A549 (cell line): ENCODE data around the gene CD7. TPM values are rescaled to one million over a fixed set of nuclear protein-coding genes. Genes with fewer than 3 reads are reported as not detected.

Source experiments
- ATAC-seq, 2 experiments: fragments of 200-7000 bp in 1 of 2; fragments of >200 bp in 1 of 2; cut with Nextera tagmentation in 1 of 2; cut with Tn5 transposase in 1 of 2; 3 replicates each; pipeline versions ENCODE4 v1.8.0 to v1.9.1; 2018 to 2020; ENCODE audit warnings: mild to moderate bottlenecking in 1 of 2, moderate library complexity in 1 of 2
- CTCF ChIA-PET: fragments of 300-600 bp; sonication (Branson Sonifier 250); formaldehyde crosslinking; extraction: SDS; loops from one replicate; lab custom pipeline; 2021; ENCODE audit warnings: antibody characterized with exemption, inconsistent platforms; lab: Yijun Ruan, JAX
- POLR2A ChIA-PET: fragments of 350-600 bp; formaldehyde crosslinking; extraction: SDS; loops from one replicate; lab custom pipeline; 2021; ENCODE audit warnings: antibody characterized with exemption, inconsistent platforms; lab: Yijun Ruan, JAX
- DNase-seq, 2 experiments: peaks; one replicate each; pipeline versions ENCODE4 v3.0.0 to v3.0.0-alpha.2; 2011 to 2016; ENCODE audit warnings: low read depth in 1 of 2, low spot score in 1 of 2
- FAIRE-seq: peaks from 2 replicates; lab custom pipeline; 2011; peaks lifted over from hg19 to GRCh38; lab: Jason Lieb, UNC
- H3K27ac ChIP-seq, 2 experiments: fragments of >200 bp; sonication (Bioruptor Twin); formaldehyde crosslinking; 3 replicates each; pipeline ENCODE4 v1.5.1; 2016 to 2017
- H3K4me1 ChIP-seq: fragments of >200 bp; sonication (Bioruptor Twin); formaldehyde crosslinking; 3 replicates; pipeline ENCODE4 v1.6.1; 2016
- H3K4me2 ChIP-seq: fragments of >200 bp; sonication (Bioruptor Twin); formaldehyde crosslinking; 3 replicates; pipeline ENCODE4 v1.6.1; 2016
- H3K4me3 ChIP-seq: fragments of >200 bp; sonication (Bioruptor Twin); formaldehyde crosslinking; 3 replicates; pipeline ENCODE4 v1.5.1; 2016
- H3K9me3 ChIP-seq: fragments of >200 bp; sonication (Bioruptor Twin); formaldehyde crosslinking; 3 replicates; pipeline ENCODE4 v1.6.1; 2016
- CBX8 ChIP-seq: fragments of 200-600 bp; sonication (generic); IDR thresholded peaks from 2 replicates; pipeline ENCODE4 v1.6.1; 2016
- CEBPB ChIP-seq, 2 experiments: fragments of >200 bp in 1 of 2; sonication (Bioruptor Twin) in 1 of 2; formaldehyde crosslinking in 1 of 2; IDR thresholded peaks; 2 replicates each; pipeline ENCODE4 v1.6.1; 2012 to 2016
- CTCF ChIP-seq: fragments of >200 bp; sonication (Bioruptor Twin); formaldehyde crosslinking; IDR thresholded peaks from 3 replicates; pipeline ENCODE4 v1.5.1; 2016
- EHMT2 ChIP-seq: fragments of 200-600 bp; sonication (generic); IDR thresholded peaks from 2 replicates; pipeline ENCODE4 v1.6.1; 2016; ENCODE audit warnings: antibody characterized with exemption, low read depth, mild to moderate bottlenecking, moderate library complexity
- EP300 ChIP-seq, 2 experiments: fragments of >200 bp; sonication (Bioruptor Twin); formaldehyde crosslinking; IDR thresholded peaks; 2 replicates in 1 of 2; 3 replicates in 1 of 2; pipeline ENCODE4 v1.6.1; 2016 to 2017
- ESRRA ChIP-seq: fragments of 150-350 bp; IDR thresholded peaks from 2 replicates; pipeline ENCODE4 v1.6.1; 2014; ENCODE audit warnings: mild to moderate bottlenecking, low read length, borderline replicate concordance
- FOXS1 ChIP-seq: fragments of 250-450 bp; sonication (Bioruptor Pico); IDR thresholded peaks from 2 replicates; pipeline ENCODE4 v1.5.0; 2020; ENCODE audit warnings: mild to moderate bottlenecking, moderate library complexity
- HDAC2 ChIP-seq: fragments of 200-600 bp; sonication (generic); IDR thresholded peaks from 2 replicates; pipeline ENCODE4 v1.6.1; 2016
- HES2 ChIP-seq: fragments of >200 bp; sonication (Bioruptor Twin); formaldehyde crosslinking; IDR thresholded peaks from 2 replicates; pipeline ENCODE4 v1.6.1; 2016
- HOXB13 ChIP-seq: fragments of 250-450 bp; sonication (Bioruptor Pico); IDR thresholded peaks from 2 replicates; pipeline ENCODE4 v1.5.0; 2020; ENCODE audit warnings: low read depth, mild to moderate bottlenecking, moderate library complexity
- JUN ChIP-seq, 2 experiments: fragments of >200 bp; sonication (Bioruptor Twin); formaldehyde crosslinking; IDR thresholded peaks; 2 replicates in 1 of 2; 3 replicates in 1 of 2; pipeline ENCODE4 v1.6.1; 2016 to 2017
- NFE2L2 ChIP-seq: fragments of 150-350 bp; conservative IDR thresholded peaks from 2 replicates; pipeline ENCODE4 v1.6.1; 2014; ENCODE audit warnings: low read length
- RAD21 ChIP-seq, 2 experiments: fragments of >200 bp in 1 of 2; sonication (Bioruptor Twin) in 1 of 2; formaldehyde crosslinking in 1 of 2; IDR thresholded peaks in 1 of 2; conservative IDR thresholded peaks in 1 of 2; 2 replicates in 1 of 2; 3 replicates in 1 of 2; pipeline ENCODE4 v1.6.1; 2012 to 2018; ENCODE audit warnings: inconsistent platforms in 1 of 2
- REST ChIP-seq: fragments of 200-600 bp; sonication (generic); IDR thresholded peaks from 2 replicates; pipeline ENCODE4 v1.6.1; 2016; ENCODE audit warnings: antibody characterized with exemption, mild to moderate bottlenecking, moderate library complexity
- SMC3 ChIP-seq: fragments of >200 bp; sonication (Bioruptor Twin); formaldehyde crosslinking; IDR thresholded peaks from 3 replicates; pipeline ENCODE4 v1.6.1; 2018; ENCODE audit warnings: inconsistent platforms
- SREBF2 ChIP-seq: fragments of 450-650 bp; IDR thresholded peaks from 2 replicates; pipeline ENCODE4 v1.6.1; 2014; ENCODE audit warnings: mild to moderate bottlenecking, moderate library complexity
- USF2 ChIP-seq: fragments of 450-650 bp; IDR thresholded peaks from 2 replicates; pipeline ENCODE4 v1.6.1; 2014; ENCODE audit warnings: antibody characterized with exemption
- ZC3H11A ChIP-seq: fragments of 450-650 bp; IDR thresholded peaks from 2 replicates; pipeline ENCODE4 v1.6.1; 2014; ENCODE audit warnings: antibody characterized with exemption, mild to moderate bottlenecking
- ZFP36 ChIP-seq: fragments of 450-650 bp; IDR thresholded peaks from 2 replicates; pipeline ENCODE4 v1.6.1; 2014; ENCODE audit warnings: borderline replicate concordance; ENCODE audit not compliant: partially characterized antibody
- ZNF302 ChIP-seq: fragments of 250-450 bp; sonication (Bioruptor Pico); IDR thresholded peaks from 2 replicates; pipeline ENCODE4 v1.9.0; 2021; ENCODE audit warnings: inconsistent platforms, mild to moderate bottlenecking, moderate library complexity
- WGBS: methylation state at CpG from one replicate; pipeline ENCODE4 v1.1.6; 2017; ENCODE audit errors: missing lambda C conversion rate; 5-methylcytosine and 5-hydroxymethylcytosine counted together
- polyA plus RNA-seq, 4 experiments: library from polyadenylated mRNA; depleted of rRNA in 3 of 4; stranded (reverse); fragments of >200 nt; fragmentation: RNase III in 1 of 4; extraction: RNeasy Plus Mini Kit Qiagen cat#74134 plus additional on column Dnase treatment in 1 of 4; gene quantifications; 2 replicates in 3 of 4; 3 replicates in 1 of 4; pipeline ENCODE4 v1.2.3, GENCODE V29; 2011 to 2017

The CD7 gene
- polyA plus RNA-seq, 2 of the 4 experiments (the other 2 are of a cell fraction), result not detected

GRCh38 chr17:82350182-82351030 is 33.0 kb upstream of the CD7 start:
- DNase-seq (peak in 1 of 2 experiments; percentile 79), ATAC-seq (peak; percentile 31 to 62; a peak in 4 of 6 replicates), FAIRE-seq (no peak)
- Histone ChIP-seq H3K4me2 (no peak overlapping the region), H3K4me3 (no peak overlapping the region), H3K4me1 (peaks cover 20% of the 10 kb centered on the region), H3K9me3 (no peaks in the 10 kb centered on the region), H3K27ac (no peak overlapping the region)
- no peak for TF ChIP-seq HDAC2
- peak; percentile 30; the same call in 2 of the 3 replicates for TF ChIP-seq CTCF
- TF ChIP-seq CBX8, result no peak
- TF ChIP-seq EP300 (IDR thresholded peaks at IDR 0.05), result no peak
- TF ChIP-seq HOXB13 (CRISPR knock-in tag), result no peak
- TF ChIP-seq ESRRA, result no peak
- no peak for TF ChIP-seq CEBPB (IDR thresholded peaks at IDR 0.05)
- no peak for TF ChIP-seq EHMT2
- TF ChIP-seq ZFP36, result no peak
- no peak for TF ChIP-seq HES2
- TF ChIP-seq ZNF302 (CRISPR knock-in tag), result no peak
- TF ChIP-seq ZC3H11A, result no peak
- no peak for TF ChIP-seq FOXS1 (CRISPR knock-in tag)
- no peak for TF ChIP-seq SREBF2
- no peak for TF ChIP-seq NFE2L2
- TF ChIP-seq USF2, result no peak
- TF ChIP-seq SMC3, result 0 out of 3 replicates have a peak, but pooled peaks have one; percentile 31
- no peak for TF ChIP-seq REST
- no peak for TF ChIP-seq JUN (IDR thresholded peaks at IDR 0.05)
- TF ChIP-seq RAD21 (conservative IDR thresholded peaks at IDR 0.05 in 1 of 2, IDR thresholded peaks at IDR 0.05 in 1 of 2), result peak; percentile 36 to 60; a peak in 3 of 5 replicates
- CTCF ChIA-PET, result interaction anchor here (0.8 to 5.1 kb wide), 43 partner anchors 7 to 493 kb away, joined by 3 to 117 read pairs (median 5); partner anchors contain the start of genes HEXD, SECTM1, TEX19 and UTS2R
- 69% methylated on average over 28 of the region's 28 CpGs for WGBS
- POLR2A ChIA-PET, result no interaction called here
